T-helper 1 cell (primary cell): ENCODE results near the gene SEMA3D.

Experiments used
- DNase-seq, 5 donors: peaks; one replicate each; pipeline ENCODE4 v3.0.0-alpha.2; 2012 to 2020
- total RNA-seq, 4 donors: gene quantifications; one replicate each; lab custom pipeline; 2026; lab: John Stamatoyannopoulos, UW

Gene SEMA3D
- total RNA-seq, result 0 reads per million in 4 donors

GRCh38 chr7:85186521-85187241 lies at the start of gene SEMA3D:
Gene SEMA3D, minus strand, starts transcription at chr7:85187056. Its CDS starts 65,165 bp downstream, at chr7:85121891.
- peak in 1 of 5 donors; percentile 2 for DNase-seq

- DNase-seq, result no peak
These were observed 47.9 kb upstream of the SEMA3D start for GRCh38 chr7:85234730-85235129.

- no peak for DNase-seq
These were observed 45.2 kb upstream of the SEMA3D start for GRCh38 chr7:85232068-85232467.

- no peak for DNase-seq
These were observed 43.8 kb upstream of the SEMA3D start for GRCh38 chr7:85230623-85231022.

- no peak for DNase-seq
These were observed 42.7 kb upstream of the SEMA3D start for GRCh38 chr7:85229544-85229943.

GRCh38 chr7:85226361-85227085 lies 39.7 kb upstream of the SEMA3D start:
- DNase-seq, result no peak

- no peak for DNase-seq
These were observed 37.3 kb upstream of the SEMA3D start for GRCh38 chr7:85224171-85224570.

- no peak for DNase-seq
These were observed 35.7 kb upstream of the SEMA3D start for GRCh38 chr7:85222522-85222921.

GRCh38 chr7:85221796-85222195 lies 34.9 kb upstream of the SEMA3D start:
- no peak for DNase-seq

- no peak for DNase-seq
These were observed 33.8 kb upstream of the SEMA3D start for GRCh38 chr7:85220651-85221050.

- DNase-seq, result no peak
These were observed 33.2 kb upstream of the SEMA3D start for GRCh38 chr7:85220023-85220422.

GRCh38 chr7:85217085-85217484 lies 30.2 kb upstream of the SEMA3D start:
- DNase-seq, result no peak

GRCh38 chr7:85215098-85215497 lies 28.2 kb upstream of the SEMA3D start:
- DNase-seq, result no peak

GRCh38 chr7:85213500-85213899 lies 26.6 kb upstream of the SEMA3D start:
- DNase-seq, result no peak

- no peak for DNase-seq
These were observed 18.9 kb upstream of the SEMA3D start for GRCh38 chr7:85205754-85206153.

- no peak for DNase-seq
These were observed 17.6 kb upstream of the SEMA3D start for GRCh38 chr7:85204496-85204895.

- DNase-seq, result no peak
These were observed 17.2 kb upstream of the SEMA3D start for GRCh38 chr7:85204061-85204460.

- DNase-seq, result no peak
These were observed 14.4 kb upstream of the SEMA3D start for GRCh38 chr7:85201209-85201608.

- no peak for DNase-seq
These were observed 9.8 kb upstream of the SEMA3D start for GRCh38 chr7:85196696-85197095.

GRCh38 chr7:85191383-85191782 lies 4.5 kb upstream of the SEMA3D start:
- no peak for DNase-seq

GRCh38 chr7:85186083-85186520 lies 754 bp downstream of the SEMA3D start:
- no peak for DNase-seq

GRCh38 chr7:85185424-85186082 lies 1.3 kb downstream of the SEMA3D start:
- DNase-seq, result no peak

GRCh38 chr7:85184599-85185423 lies 2.0 kb downstream of the SEMA3D start:
- DNase-seq, result no peak
